AG08395 (cell line): ENCODE results near the gene UCKL1.
"Not testable (repeated sequence)": the region's sequence is repeated elsewhere in the genome, so short reads cannot be mapped to it uniquely, and the experiment has no call there.

ENCODE experiments used
- DNase-seq: peaks from one replicate; pipeline ENCODE4 v3.0.0; 2012; ENCODE audit warnings: mixed read lengths, low spot score

Gene UCKL1

GRCh38 chr20:63919130-63919529 lies 37.1 kb downstream of the UCKL1 start:
- no peak for DNase-seq

DNA sequence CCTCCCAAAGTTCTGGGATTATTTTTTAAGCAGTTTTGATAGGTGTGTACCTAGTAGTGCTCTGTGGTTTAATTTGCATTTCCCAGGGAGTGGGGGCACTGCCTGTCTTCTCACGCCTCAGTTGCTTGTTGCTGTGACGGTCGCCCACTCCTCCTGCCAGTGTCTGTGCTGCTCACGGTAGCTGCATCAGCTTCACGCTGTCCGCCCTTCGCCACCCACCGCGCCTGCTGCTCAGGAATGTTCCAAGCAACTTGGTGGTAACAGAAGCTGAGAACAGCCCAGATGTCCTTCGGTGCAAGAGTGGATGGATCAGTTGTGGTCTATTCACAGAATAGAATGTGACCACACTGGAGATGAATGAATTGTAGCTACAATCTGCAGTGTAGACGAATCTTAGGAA lies 38.4 kb downstream of the UCKL1 start:
- no peak for DNase-seq

- DNase-seq = not testable (repeated sequence)
Observed at GRCh38 chr20:63916371-63916939, 39.8 kb downstream of the UCKL1 start.

GRCh38 chr20:63915471-63915870 lies 40.7 kb downstream of the UCKL1 start:
- DNase-seq = no peak

DNA sequence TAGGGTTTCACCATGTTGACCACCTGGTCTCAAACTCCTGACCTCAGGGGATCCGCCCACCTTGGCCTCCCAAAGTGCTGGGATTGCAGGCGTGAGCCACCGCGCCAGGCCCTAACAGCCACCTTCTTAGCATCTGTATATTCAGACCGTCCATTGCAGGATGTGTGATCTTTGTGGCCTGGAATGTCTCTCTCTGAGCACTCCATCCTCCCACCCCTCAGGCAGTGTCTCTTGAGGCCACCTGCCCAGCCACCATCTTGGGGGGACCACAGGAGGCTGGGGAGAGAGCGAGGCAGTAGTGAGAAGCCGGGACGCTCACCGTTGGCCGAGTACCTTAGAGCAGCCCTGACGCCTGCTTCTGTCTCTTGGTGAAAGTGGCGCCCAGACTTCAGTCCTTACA lies 42.4 kb downstream of the UCKL1 start:
- DNase-seq = no peak

- DNase-seq = peak; percentile 22
Observed at GRCh38 chr20:63911176-63911575, 45.0 kb downstream of the UCKL1 start.

DNA sequence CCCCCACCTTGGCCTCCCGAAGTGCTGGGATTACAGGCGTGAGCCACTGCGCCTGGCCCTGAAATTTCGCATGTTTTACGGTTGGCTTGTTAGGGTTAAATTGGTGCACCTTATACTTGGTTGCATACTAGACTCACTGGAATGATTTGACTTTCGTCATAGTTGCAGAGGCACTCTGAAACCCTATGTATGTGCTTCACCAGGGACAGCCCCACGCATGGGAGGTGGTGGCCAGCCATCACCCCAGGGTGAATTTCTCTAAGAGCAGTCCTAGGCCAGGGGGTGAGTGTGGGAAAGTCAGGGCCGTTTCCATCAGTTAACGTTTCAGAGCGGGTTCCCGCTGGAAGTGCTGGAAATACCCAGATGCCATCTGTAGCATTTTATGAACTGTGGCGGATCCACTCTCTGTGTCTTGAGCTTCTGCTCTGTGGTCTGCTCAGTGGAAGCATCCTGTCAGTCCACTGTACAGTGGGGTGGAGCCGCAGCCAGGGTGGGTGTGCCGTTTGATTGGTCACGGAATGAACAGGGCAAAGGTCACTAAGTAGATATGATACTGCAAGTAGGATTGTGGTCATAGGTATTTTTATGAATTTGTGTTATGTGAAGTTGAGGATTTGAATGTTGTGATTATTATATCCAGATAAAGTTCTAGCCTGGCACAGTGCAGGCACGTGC lies 48.1 kb downstream of the UCKL1 start:
- DNase-seq = no peak

GRCh38 chr20:63903796-63904561 lies 52.2 kb downstream of the UCKL1 start:
- no peak for DNase-seq

DNA sequence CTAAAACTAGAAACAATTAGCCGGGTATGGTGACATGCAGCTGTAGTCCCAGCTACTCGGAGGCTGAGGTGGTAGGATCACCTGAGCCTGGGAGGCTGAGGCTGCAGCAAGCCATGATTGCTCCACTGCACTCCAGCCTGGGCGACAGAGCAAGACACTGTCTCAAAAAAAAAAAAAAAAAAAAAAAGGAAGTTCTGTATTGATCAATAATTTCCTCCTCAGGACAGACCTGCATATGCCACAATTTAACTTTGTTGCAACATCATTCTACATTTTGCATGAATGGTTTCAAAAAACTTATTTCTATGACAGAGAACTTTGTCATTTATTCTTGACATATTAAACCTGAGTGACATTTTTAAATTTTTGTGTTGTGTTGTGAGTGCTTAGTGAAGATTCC lies 55.8 kb downstream of the UCKL1 start:
- DNase-seq = no peak

DNA sequence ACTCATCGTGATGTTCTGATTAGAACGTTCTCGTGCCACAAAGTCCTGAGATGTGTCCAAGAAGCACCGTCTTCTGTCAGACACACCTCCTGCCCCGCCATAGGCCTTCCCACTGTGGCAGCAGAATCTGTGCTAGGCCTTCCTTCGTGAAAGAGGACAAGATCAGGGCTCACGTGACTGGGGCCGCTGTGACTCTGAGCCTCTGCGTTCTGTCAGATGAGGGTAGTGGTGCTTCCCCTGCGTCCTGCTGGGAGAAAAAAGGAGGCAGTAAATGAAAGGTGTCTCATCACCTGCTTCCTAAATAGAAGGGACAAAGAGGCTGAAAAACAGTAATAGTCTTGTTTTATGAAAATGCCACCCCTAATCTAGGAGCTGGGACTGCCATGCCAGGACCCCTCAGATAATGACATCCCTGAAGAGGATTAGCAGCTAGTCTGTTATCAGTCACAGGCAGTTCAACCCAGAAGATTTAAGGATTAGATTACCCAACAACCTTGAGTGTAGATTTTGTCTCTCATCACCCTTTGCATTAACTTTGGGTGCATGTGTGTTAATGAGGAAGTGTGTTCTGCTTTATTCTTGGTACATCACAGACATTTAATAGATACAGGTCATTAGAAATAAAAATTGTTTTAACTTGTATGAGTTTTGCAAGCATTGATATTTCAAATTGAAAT lies 57.2 kb downstream of the UCKL1 start:
- DNase-seq = no peak

- DNase-seq = no peak
Observed at GRCh38 chr20:63897978-63898561, 58.1 kb downstream of the UCKL1 start.

DNA sequence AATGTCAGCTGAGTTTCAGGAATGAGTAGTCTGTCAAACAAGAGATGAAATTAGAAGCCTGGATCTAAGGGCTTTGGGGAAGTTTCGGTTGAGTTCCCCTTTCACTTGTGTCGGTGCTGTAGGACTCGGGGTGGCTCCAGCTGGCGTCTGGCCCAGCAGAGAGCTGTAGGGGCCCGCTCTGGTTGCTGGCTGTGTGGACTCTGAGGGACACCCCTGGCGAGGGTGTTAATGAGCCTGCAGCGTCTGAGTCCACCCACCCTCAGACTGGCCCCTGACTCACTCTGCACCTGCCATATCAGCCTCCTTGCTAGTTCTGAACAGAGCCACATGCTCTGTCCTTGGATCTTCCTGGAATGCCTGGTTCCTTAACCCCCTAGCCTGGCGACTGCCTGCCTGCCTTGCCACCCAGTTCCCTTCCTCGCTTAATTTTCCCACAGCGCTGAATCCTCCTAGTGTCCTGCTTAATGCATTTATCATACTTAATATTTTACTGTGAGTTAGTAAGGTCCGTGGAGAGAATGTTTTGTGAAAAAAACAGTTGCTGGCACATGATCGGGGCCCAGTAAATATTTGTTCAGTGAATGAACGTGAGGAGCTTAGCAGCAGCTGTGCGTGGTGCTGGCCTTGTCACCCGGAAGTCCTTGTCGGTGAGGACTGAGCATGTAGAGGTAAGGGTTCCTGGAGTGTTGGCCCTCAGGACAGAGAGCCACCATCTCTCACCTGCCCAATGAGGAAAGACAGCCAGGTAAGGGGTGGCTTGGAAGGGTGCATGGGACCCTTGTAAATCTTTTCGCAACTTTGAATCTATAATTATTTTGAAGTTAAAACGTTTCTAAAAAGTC lies 59.7 kb downstream of the UCKL1 start:
- peak; percentile 27 for DNase-seq

GRCh38 chr20:63895952-63896263 lies 60.3 kb downstream of the UCKL1 start:
- DNase-seq = no peak

- DNase-seq = no peak
Observed at GRCh38 chr20:63895202-63895951, 60.8 kb downstream of the UCKL1 start.

DNA sequence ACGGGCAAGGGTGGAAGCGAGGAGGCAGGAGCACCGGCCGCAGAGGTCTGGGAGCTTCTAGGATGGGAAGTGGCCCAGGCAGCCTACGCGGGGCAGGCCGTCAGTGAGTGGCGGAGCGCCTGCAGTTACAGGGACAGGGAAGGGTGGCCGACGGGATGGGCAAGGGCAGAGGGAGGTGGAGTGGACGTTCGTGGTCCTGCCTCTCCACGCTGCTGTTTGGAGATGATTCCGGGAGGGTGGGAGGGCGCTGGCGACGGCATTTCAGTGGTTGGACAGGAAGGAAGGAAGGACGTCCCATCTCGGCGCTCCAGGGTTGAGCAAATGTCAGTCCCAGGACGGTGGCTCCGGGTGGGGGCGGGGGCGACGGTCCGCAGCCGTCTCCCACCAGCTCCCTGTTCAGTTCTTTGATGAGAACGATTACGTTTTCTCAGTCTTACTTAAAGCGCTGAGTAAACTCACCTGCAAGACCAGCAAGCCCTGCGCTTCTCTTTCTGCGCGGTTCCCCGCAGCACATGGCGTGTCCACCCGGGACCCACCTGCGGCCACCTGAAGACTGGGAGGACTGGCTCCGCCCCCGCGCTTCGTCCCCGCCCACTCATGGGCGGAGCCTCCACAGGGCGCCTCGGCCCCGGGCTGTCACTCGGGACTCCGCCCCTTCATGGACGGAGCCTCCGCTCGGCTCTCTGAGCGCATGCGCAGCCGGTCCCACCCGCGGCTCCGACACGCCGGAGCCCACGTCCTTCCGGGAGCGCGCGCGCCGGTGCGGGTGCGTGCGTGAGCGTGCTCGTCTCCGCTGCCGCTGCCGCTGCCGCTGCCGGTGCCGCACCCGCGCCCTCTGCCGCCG lies 61.6 kb downstream of the UCKL1 start, which contains the start of gene DNAJC5:
TSS of gene DNAJC5 (plus strand) at position 769 of the 844 bp plus-strand sequence. CDS start 33,220 bp downstream, outside the sequence.
- DNase-seq = peak; percentile 100

DNA sequence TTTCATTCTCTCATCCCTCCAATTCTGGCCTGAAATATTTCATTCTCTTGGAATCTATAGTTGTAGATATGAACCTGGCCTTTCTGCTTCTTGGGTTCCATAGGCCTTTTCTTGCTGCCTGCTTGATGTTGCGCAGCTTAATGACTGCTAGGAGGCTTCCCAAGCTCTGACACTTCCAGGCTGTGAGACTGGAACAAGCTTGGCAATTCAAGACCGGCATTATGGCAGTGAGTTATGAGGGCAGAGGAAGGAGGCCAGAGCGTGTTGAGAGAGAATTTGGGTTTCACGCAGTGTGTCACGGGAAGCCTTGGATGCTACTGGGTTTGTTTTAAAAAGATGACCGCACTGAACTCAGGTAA lies 62.2 kb downstream of the UCKL1 start:
- no peak for DNase-seq

- no peak for DNase-seq
Observed at GRCh38 chr20:63892402-63892801, 63.8 kb downstream of the UCKL1 start.

DNA sequence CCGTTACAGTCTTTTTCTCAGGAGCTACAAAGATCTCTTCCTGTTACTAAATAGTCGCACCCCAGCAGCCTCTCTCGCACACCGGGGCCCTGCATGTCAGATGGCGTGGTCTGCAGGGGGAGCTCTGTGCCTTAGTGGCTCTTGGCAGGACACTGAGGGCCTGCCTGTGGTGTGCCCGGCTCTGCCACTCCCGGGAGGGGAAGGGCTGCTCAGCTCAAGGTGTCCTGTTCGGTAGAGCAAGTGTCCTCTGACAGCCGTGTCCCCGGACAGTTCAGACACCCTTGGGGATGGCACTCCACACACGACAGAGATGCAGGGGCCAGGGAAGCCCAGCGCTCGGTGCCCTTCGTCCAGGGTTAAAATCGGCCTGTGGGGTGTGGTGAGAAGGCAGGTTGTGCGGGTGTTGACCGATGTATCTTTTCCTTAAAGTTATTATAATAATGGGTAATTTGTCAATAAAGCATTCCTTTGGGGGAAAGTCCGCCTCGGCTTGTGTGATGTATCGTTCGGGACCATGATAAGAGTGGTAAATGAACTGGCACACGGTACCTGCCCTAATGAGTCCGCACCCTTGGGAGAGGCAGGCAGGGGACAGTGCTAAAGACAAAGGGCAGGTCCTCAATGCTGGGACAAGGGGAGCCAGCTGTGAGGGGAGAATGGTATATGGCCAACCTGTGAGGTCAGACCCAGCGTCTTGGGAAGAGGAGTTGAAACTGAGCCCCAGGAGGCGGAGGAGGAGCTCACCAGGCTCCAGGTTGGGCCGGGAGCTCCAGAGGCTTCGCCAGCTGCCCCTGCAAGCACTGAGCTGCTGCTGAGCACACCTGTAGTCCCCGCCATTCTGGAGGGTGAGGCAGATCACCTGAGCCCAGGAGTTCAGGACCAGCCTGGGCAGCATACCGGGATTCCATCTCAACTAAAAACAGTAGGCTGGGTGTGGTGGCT lies 64.9 kb downstream of the UCKL1 start:
- no peak for DNase-seq

DNA sequence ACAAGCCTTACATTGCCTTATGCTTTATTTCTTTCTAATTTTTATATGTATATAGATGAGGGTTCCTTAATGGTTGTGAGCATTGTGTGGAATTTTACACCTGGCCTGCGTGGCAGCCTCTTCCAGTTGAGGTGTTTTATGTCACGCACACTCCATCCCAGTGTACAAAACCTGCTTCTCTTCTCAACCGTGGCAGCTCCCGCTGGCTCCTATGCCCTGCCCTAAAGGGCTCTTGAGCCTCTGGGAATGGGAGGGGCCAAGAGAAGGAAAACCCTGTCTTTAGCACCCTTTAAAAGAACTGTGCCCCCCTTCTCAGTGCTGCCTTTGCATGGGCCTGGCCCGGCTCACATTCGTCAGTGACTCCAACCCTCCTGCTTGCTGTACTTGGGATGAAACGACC lies 65.6 kb downstream of the UCKL1 start:
- no peak for DNase-seq
